ENCODE data around the gene ASB13. TPM values are rescaled to one million over a fixed set of nuclear protein-coding genes. Genes with fewer than 3 reads are reported as not detected.

The ASB13 gene
- total RNA-seq, 1 donor from 2014 or later: 28.2 TPM

- DNase-seq (ENCODE audit: extremely low spot score, unreplicated experiment): no peak
- Mint-ChIP-seq H3K9me3 (no peaks in the 10 kb centered on the region), H3K27ac (no peak overlapping the region), H3K36me3 (no peaks in the 10 kb centered on the region), H3K27me3 (no peaks in the 10 kb centered on the region), H3K4me1 (ENCODE audit: unreplicated experiment) (peaks cover 43% of the 10 kb centered on the region), H3K4me3 (peak overlapping the region; percentile 42)
- no peak for TF ChIP-seq CTCF (conservative IDR thresholded peaks at IDR 0.05)
Observed at GRCh38 chr10:5617521-5617920, 48.9 kb downstream of the ASB13 start.

DNA sequence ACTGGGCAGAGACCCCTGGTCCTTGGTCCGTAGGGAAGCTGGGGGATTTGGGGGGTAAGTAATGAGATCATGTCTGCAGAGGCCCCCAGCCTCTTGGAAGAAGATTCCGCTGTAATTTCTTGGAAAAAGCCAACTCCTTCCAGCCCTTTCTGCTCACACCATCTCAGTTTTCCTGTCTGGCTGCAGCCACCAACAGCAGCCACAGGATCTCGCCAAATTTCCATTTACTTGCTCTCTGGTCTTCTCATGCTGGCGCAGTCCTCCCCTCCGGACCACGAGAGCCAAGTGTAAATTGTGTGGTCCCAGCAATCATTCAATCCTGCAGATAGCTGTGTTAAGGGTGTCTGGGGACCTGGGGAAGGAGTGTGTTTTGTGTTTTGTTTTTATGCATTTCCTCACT lies 49.6 kb downstream of the ASB13 start:
- no peak for DNase-seq (ENCODE audit: extremely low spot score, unreplicated experiment)
- peak overlapping the region; percentile 35 for H3K27ac Mint-ChIP-seq
- peaks cover 42% of the 10 kb centered on the region for H3K4me1 Mint-ChIP-seq (ENCODE audit: unreplicated experiment)
- no peak overlapping the region for H3K4me3 Mint-ChIP-seq
- H3K9me3 Mint-ChIP-seq: no peaks in the 10 kb centered on the region
- no peak for TF ChIP-seq CTCF (conservative IDR thresholded peaks at IDR 0.05)
- no peaks in the 10 kb centered on the region for H3K36me3 Mint-ChIP-seq
- no peaks in the 10 kb centered on the region for H3K27me3 Mint-ChIP-seq

DNA sequence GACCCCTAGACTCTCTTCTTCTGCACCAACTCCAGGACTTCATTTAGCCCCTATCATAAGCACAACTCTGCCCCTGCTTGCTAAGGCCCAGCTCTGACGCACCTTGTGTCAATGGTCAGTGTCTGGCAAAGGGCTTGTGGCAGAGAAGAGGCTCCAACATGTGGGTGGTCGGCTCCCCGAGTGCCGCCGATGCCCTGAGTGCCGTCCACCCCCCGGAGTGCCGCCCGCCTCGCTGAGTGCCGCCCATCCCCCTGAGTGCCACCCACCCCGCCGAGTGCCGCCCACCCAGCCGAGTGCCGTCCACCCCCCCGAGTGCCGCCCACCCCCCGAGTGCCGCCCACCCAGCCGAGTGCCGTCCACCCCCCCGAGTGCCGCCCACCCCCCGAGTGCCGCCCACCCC lies 50.3 kb downstream of the ASB13 start:
- Mint-ChIP-seq H3K9me3 (no peaks in the 10 kb centered on the region), H3K4me1 (ENCODE audit: unreplicated experiment) (peaks cover 40% of the 10 kb centered on the region)
- no peak for DNase-seq (ENCODE audit: extremely low spot score, unreplicated experiment)

GRCh38 chr10:5615316-5615715 lies 51.1 kb downstream of the ASB13 start:
- TF ChIP-seq CTCF (conservative IDR thresholded peaks at IDR 0.05): no peak
- DNase-seq (ENCODE audit: extremely low spot score, unreplicated experiment): no peak
- H3K27ac Mint-ChIP-seq: peak overlapping the region; percentile 13
- no peaks in the 10 kb centered on the region for H3K9me3 Mint-ChIP-seq
- H3K4me3 Mint-ChIP-seq: no peak overlapping the region
- no peaks in the 10 kb centered on the region for H3K36me3 Mint-ChIP-seq
- no peaks in the 10 kb centered on the region for H3K27me3 Mint-ChIP-seq
- H3K4me1 Mint-ChIP-seq (ENCODE audit: unreplicated experiment): peaks cover 45% of the 10 kb centered on the region

More for the DNA sequence above, 50.3 kb downstream of the ASB13 start:
- Mint-ChIP-seq H3K27ac (no peak overlapping the region), H3K36me3 (no peaks in the 10 kb centered on the region), H3K4me3 (no peak overlapping the region), H3K27me3 (no peaks in the 10 kb centered on the region)
- no peak for TF ChIP-seq CTCF (conservative IDR thresholded peaks at IDR 0.05)

GRCh38 chr10:5614155-5614721 lies 52.2 kb downstream of the ASB13 start:
- Mint-ChIP-seq H3K27me3 (no peaks in the 10 kb centered on the region), H3K36me3 (no peaks in the 10 kb centered on the region), H3K9me3 (no peaks in the 10 kb centered on the region), H3K27ac (no peak overlapping the region), H3K4me1 (ENCODE audit: unreplicated experiment) (peaks cover 41% of the 10 kb centered on the region), H3K4me3 (no peak overlapping the region)
- DNase-seq (ENCODE audit: extremely low spot score, unreplicated experiment): no peak
- no peak for TF ChIP-seq CTCF (conservative IDR thresholded peaks at IDR 0.05)

Measured in type B pancreatic cell (in vitro differentiated cells).